GM12891 (cell line): ENCODE results near the gene GGT6. TPM values are rescaled to one million over a fixed set of nuclear protein-coding genes. Genes with fewer than 3 reads are reported as not detected.
"Not testable (repeated sequence)": the region's sequence is repeated elsewhere in the genome, so short reads cannot be mapped to it uniquely, and the experiment has no call there.

Experiments used
- DNase-seq: peaks from one replicate; pipeline ENCODE4 v3.0.0; 2011; ENCODE audit warnings: low spot score; ENCODE audit not compliant: insufficient read length
- FAIRE-seq: peaks from 2 replicates; lab custom pipeline; 2011; peaks lifted over from hg19 to GRCh38; lab: Jason Lieb, UNC
- PAX5 ChIP-seq: IDR thresholded peaks from 2 replicates; pipeline ENCODE4 v1.6.1; 2011; ENCODE audit warnings: low read length, moderate library complexity, mild to moderate bottlenecking; ENCODE audit not compliant: insufficient read depth, severe bottlenecking
- POLR2A ChIP-seq: IDR thresholded peaks from 2 replicates; pipeline ENCODE4 v1.6.1; 2011; ENCODE audit warnings: low read depth, low read length, control low read depth
- POLR2AphosphoS5 ChIP-seq: IDR thresholded peaks from 2 replicates; pipeline ENCODE4 v1.6.1; 2011; ENCODE audit warnings: low read depth, low read length, control low read depth
- POU2F2 ChIP-seq: IDR thresholded peaks from 2 replicates; pipeline ENCODE4 v1.6.1; 2011; ENCODE audit warnings: low read depth, mild to moderate bottlenecking, control low read depth, low read length, moderate library complexity
- SPI1 ChIP-seq: IDR thresholded peaks from 2 replicates; pipeline ENCODE4 v1.6.1; 2011; ENCODE audit warnings: low read depth, low read length, control low read depth
- TAF1 ChIP-seq: IDR thresholded peaks from 2 replicates; pipeline ENCODE4 v1.6.1; 2011; ENCODE audit warnings: low read depth, low read length, control low read depth
- polyA plus RNA-seq: library from polyadenylated mRNA; unstranded; fragments of >200 nt; gene quantifications from one replicate; pipeline ENCODE4 v1.2.1, GENCODE V29; 2012; ENCODE audit warnings: low read depth, missing spikeins, inconsistent platforms; ENCODE audit not compliant: missing spikeins

The GGT6 gene, protein sequence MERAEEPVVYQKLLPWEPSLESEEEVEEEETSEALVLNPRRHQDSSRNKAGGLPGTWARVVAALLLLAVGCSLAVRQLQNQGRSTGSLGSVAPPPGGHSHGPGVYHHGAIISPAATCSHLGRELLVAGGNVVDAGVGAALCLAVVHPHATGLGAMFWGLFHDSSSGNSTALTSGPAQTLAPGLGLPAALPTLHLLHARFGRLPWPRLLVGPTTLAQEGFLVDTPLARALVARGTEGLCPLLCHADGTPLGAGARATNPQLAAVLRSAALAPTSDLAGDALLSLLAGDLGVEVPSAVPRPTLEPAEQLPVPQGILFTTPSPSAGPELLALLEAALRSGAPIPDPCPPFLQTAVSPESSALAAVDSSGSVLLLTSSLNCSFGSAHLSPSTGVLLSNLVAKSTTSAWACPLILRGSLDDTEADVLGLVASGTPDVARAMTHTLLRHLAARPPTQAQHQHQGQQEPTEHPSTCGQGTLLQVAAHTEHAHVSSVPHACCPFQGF
- not detected for polyA plus RNA-seq

DNA sequence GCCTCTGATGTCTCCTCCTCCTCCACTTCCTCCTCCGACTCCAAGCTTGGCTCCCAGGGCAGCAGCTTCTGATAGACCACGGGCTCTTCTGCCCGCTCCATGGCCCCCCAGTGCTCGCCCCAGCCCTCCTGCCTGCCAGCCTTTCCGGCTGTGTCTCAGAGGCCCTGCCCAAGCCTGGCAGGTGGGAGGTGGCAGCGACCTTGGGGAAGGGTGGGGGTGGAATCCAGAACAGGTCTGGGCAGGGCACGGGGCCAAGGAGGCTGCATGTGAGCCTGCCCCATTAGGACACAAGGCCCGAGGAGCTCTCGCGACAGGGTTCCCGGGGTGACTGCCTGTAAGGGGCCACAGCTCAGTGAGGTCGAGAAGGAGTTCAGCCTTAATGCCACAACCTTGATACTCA lies at the start of gene GGT6:
Gene GGT6, minus strand, starts transcription at position 157 of the 400 bp plus-strand sequence. Its CDS starts 56 bp downstream, at position 101.
- no peak for TF ChIP-seq SPI1
- no peak for FAIRE-seq
- DNase-seq: no peak

DNA sequence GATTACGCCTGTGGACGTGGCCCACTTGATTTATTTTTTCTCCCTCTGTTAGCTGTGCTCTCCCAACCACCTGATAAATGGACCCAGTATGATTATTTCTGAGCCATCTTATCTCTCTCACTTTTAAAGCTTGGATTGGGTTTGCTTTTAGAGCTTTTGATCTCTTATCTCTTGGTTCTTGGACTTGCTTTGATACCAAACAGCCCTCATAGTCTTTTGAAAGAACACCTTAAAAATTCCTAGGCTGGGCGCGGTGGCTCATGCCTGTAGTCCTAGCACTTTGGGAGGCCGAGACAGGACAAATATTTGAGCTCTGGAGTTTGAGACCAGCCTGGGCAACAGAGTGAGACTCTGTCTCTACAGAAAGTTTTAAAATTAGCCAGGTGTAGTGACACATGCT lies 49.8 kb upstream of the GGT6 start:
- no peak for FAIRE-seq
- TF ChIP-seq POU2F2 (no peak), POLR2A (no peak), POLR2AphosphoS5 (no peak), SPI1 (no peak)
- no peak for DNase-seq

DNA sequence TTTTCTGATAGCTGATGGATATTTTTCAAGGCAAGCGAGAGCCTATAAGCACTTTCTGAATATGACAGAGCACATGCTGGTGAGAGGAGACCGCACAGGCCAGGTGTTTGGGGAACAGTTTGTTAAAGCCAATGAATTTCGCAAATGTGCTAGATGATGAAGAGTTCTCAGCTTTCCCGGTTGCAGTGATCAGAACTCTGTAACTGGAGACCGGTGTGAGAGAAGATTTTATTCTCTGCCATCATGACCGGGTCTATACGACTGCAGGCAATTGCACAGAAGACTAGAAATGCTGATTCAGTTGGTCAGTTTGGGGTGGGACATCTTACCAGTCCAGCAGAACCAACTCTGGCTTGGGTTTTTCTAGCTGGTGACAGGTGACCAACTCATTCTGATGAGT lies 49.4 kb upstream of the GGT6 start:
- no peak for TF ChIP-seq POLR2AphosphoS5
- no peak for TF ChIP-seq SPI1
- no peak for TF ChIP-seq PAX5
- no peak for TF ChIP-seq TAF1
- no peak for TF ChIP-seq POLR2A
- TF ChIP-seq POU2F2: no peak
- DNase-seq: no peak
- no peak for FAIRE-seq

DNA sequence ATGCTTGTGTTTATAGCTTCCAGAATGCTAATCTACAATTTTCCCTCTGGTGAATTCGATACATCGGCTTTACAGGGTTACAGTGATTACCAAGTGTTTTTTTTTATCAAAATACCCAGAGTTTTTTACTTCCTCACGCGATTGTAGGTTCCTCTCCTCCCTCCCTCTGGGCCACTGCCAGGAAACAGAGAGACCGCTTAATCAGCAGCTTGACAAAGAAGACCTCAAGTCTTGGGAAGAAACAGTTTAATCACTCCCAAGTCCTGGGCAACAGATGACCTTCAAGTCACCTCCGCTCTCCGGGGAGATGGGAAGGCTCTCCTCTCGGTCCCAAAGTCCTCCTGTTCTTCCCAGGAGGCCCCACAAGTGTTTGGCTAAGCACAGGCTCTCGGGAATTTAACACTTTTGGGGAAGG lies 47.4 kb upstream of the GGT6 start:
- no peak for TF ChIP-seq TAF1
- TF ChIP-seq POU2F2: no peak
- no peak for TF ChIP-seq POLR2AphosphoS5
- TF ChIP-seq SPI1: no peak
- no peak for TF ChIP-seq POLR2A
- no peak for TF ChIP-seq PAX5
- FAIRE-seq: no peak
- DNase-seq: no peak

DNA sequence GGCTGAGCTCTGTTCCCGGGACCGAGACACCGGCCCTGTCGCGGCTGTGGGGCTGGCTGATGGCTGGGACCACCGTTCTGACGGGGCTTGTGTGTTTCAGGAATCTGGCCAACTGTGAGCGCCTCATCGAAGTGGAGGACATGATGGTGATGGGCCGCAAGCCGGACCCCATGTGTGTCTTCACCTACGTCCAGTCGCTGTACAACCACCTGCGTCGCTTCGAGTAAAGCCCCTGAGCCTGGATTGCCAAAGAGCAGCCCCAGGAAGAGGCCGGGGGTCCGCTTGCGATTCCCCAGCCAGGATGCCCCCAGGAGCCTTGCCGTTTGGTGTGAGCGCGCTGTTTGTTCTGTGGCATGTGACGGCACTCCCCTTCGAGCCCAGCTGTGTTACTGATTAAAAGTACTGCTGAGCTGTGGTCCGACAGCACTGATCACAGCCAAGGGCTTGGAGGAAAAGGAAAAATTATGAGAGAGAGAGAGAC lies 46.9 kb upstream of the GGT6 start:
- TF ChIP-seq SPI1 (no peak), PAX5 (no peak), POLR2AphosphoS5 (no peak), POU2F2 (no peak)
- DNase-seq (no peak), FAIRE-seq (no peak)

DNA sequence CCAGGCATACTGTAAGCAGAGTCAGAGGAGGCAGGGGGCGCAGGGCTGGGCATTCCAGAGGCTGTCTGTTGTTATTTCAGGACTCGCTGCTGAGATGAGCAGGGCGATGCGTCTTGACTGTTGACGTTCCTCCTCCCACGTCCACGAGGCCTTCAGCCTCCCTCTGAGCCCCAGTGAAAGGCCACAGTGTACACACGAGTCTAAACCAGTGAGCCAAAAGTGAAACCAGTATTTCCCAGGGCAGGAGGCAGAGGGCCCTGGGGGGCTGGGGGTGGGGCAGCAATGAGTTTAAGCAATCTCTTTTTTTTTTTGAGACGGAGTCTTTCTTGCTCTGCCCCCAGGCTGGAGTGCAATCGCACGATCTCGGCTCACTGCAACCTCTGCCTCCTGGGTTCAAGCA lies 45.4 kb upstream of the GGT6 start:
- TF ChIP-seq SPI1 (no peak), TAF1 (no peak), POU2F2 (no peak), POLR2A (no peak), POLR2AphosphoS5 (no peak), PAX5 (no peak)
- FAIRE-seq (no peak), DNase-seq (peak; percentile 23)

DNA sequence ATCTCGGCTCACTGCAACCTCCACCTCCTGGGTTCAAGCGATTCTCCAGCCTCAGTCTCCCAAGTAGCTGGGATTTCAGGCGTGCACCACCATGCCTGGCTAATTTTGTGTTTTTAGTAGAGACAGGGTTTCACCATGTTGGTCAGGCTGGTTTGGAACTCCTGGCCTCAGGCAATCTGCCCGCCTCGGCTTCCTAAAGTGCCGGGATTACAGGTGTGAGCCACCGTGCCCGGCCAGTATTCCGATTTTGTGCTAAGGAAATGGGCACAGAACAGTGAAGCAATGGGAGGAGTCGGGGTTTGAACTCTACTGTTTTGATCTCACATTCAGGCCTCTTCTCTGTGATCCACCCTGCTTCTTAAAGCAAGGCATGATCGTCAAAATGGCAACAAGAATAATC lies 44.4 kb upstream of the GGT6 start:
- DNase-seq, FAIRE-seq: not testable (repeated sequence)

DNA sequence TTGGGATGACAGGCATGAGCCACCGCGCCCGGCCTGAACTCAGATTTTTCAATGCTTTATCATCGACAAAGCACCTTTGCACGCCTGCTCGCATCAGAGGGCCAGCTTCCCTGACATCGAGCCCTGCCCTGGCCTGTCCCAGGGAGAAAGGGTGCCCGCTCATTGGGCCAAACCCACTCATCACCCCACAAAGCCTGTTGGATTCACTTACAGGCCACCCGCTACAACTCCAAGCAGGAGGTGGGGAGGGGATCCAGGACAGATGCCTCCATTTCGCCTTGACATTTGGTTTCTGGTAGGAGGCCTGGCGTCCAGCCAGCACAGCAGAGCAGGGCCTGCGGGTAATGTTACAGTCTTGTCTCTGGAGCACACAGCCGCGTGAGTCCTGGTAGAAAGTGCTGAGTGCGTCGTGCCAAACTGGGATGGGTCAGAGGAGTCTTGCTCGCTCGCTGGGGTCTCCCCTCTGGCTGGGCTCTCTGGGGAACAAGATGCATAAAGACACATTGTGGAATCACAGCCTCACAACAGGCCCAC lies 43.8 kb upstream of the GGT6 start:
- TF ChIP-seq POLR2A: no peak
- no peak for TF ChIP-seq POLR2AphosphoS5
- no peak for TF ChIP-seq TAF1
- no peak for TF ChIP-seq PAX5
- TF ChIP-seq SPI1: no peak
- no peak for TF ChIP-seq POU2F2
- peak; percentile 5 for DNase-seq
- FAIRE-seq: no peak

DNA sequence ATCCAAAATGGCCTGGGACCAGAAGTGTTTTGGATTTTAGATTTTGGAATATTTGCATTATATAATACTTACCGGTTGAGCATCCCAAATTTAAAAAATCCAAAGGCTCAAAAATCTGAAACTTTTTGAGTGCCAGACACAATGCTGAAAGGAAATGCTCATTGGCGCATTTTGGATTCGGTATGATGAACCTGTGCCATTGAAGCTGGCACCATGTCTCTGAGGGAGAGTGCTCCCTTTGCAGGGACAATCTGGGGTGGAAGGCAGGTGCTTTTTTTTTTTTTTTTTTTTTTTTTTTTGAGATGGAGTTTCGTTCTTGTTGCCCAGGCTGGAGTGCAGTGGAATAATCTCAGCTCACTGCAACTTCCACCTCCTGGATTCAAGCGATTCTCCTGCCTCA lies 41.7 kb upstream of the GGT6 start:
- TF ChIP-seq POU2F2: no peak
- no peak for TF ChIP-seq TAF1
- TF ChIP-seq POLR2A: no peak
- no peak for TF ChIP-seq POLR2AphosphoS5
- no peak for TF ChIP-seq SPI1
- no peak for TF ChIP-seq PAX5
- DNase-seq (no peak), FAIRE-seq (no peak)

DNA sequence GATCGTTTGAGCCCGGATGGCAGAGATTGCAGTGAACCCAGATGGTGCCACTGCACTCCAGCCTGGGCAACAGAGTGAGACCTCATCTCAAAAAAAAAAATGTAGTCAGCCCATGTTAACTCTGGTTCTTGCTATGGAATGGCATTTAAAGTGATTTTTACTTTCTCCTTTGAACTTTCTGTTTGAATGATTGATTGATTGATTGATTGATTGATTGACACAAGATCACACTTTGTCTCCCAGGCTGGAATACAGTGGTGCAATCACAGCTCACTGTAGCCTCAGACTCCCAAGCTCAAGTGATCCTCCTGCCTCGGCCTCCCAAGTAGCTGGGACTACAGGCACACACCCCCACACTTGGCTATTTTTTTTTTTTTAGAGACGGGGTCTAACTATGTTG lies 40.9 kb upstream of the GGT6 start:
- DNase-seq: no peak
- FAIRE-seq: no peak
- no peak for TF ChIP-seq TAF1
